Hepatocyte (in vitro differentiated cells): ENCODE results near the gene TBC1D9.

Source experiments
- CTCF ChIP-seq: fragments of 200-600 bp; sonication (generic); IDR thresholded peaks from 2 replicates; pipeline ENCODE4 v1.5.1; 2016; ENCODE audit warnings: antibody characterized with exemption, mild to moderate bottlenecking; ENCODE audit not compliant: poor library complexity
- EZH2 ChIP-seq: fragments of 200-600 bp; sonication (generic); IDR thresholded peaks from 2 replicates; pipeline ENCODE4 v1.6.1; 2016; ENCODE audit warnings: antibody characterized with exemption, mild to moderate bottlenecking, borderline replicate concordance

- TF ChIP-seq CTCF (no peak), EZH2 (no peak)
These were observed 152.9 kb downstream of the TBC1D9 start for GRCh38 chr4:140603286-140603685.
